ENCODE measurements around the gene EPS15. TPM values are rescaled to one million over a fixed set of nuclear protein-coding genes. Genes with fewer than 3 reads are reported as not detected.
A peak's percentile ranks its signal among the peaks of the same experiment; 100 is the strongest.
"Not testable (repeated sequence)": the region's sequence is repeated elsewhere in the genome, so short reads cannot be mapped to it uniquely, and the experiment has no call there.

The EPS15 gene
- total and polyA plus RNA-seq, 10 donors: 24.2 to 142 (median 126) TPM

- Histone ChIP-seq H3K27me3 (replicated peaks in 1 of 7) (no peaks in the 10 kb centered on the region), H3K36me3 (peaks cover 0 to 85% (median 26%) of the 10 kb centered on the region in 6 donors), H3K4me1 (peaks cover 0 to 11% (median 4%) of the 10 kb centered on the region in 6 donors), H3K9me3 (no peaks in the 10 kb centered on the region), H3K4me3 (no peak overlapping the region), H3K27ac (no peak overlapping the region)
- no peak for DNase-seq
- intact Hi-C loops (cut with DNase I; ENCODE audit: low total_unique reads): no loop called here
- 88 to 93% (median 89%) methylated on average over 4 of the region's 4 CpGs for WGBS, 5 donors
- TF ChIP-seq POLR2AphosphoS5 (IDR thresholded peaks at IDR 0.05): no peak
- TF ChIP-seq, protein P1, sequence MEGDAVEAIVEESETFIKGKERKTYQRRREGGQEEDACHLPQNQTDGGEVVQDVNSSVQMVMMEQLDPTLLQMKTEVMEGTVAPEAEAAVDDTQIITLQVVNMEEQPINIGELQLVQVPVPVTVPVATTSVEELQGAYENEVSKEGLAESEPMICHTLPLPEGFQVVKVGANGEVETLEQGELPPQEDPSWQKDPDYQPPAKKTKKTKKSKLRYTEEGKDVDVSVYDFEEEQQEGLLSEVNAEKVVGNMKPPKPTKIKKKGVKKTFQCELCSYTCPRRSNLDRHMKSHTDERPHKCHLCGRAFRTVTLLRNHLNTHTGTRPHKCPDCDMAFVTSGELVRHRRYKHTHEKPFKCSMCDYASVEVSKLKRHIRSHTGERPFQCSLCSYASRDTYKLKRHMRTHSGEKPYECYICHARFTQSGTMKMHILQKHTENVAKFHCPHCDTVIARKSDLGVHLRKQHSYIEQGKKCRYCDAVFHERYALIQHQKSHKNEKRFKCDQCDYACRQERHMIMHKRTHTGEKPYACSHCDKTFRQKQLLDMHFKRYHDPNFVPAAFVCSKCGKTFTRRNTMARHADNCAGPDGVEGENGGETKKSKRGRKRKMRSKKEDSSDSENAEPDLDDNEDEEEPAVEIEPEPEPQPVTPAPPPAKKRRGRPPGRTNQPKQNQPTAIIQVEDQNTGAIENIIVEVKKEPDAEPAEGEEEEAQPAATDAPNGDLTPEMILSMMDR (IDR thresholded peaks at IDR 0.05 in 8 of 11, conservative IDR thresholded peaks at IDR 0.05 in 3 of 11): no peak
- no peak for TF ChIP-seq POLR2A (IDR thresholded peaks at IDR 0.05)
Measured at GRCh38 chr1:51454554-51454953, 64.5 kb downstream of the EPS15 start.

- Histone ChIP-seq H3K27me3 (replicated peaks in 1 of 7) (no peaks in the 10 kb centered on the region), H3K36me3 (peaks cover 0 to 79% (median 12%) of the 10 kb centered on the region in 6 donors), H3K4me1 (peaks cover 0 to 11% (median 4%) of the 10 kb centered on the region in 6 donors), H3K9me3 (no peaks in the 10 kb centered on the region), H3K27ac (peak overlapping the region in 1 of 8 donors; percentile 9), H3K4me3 (no peak overlapping the region)
- 39 to 68% (median 52%) methylated on average over 2 of the region's 2 CpGs for WGBS, 5 donors
- intact Hi-C loops (cut with DNase I; ENCODE audit: low total_unique reads): no loop called here
- DNase-seq: no peak
- TF ChIP-seq POLR2A (IDR thresholded peaks at IDR 0.05): no peak
- TF ChIP-seq, protein P1 (IDR thresholded peaks at IDR 0.05 in 8 of 11, conservative IDR thresholded peaks at IDR 0.05 in 3 of 11): no peak
Measured at GRCh38 chr1:51453010-51453409, 66.1 kb downstream of the EPS15 start.

DNA sequence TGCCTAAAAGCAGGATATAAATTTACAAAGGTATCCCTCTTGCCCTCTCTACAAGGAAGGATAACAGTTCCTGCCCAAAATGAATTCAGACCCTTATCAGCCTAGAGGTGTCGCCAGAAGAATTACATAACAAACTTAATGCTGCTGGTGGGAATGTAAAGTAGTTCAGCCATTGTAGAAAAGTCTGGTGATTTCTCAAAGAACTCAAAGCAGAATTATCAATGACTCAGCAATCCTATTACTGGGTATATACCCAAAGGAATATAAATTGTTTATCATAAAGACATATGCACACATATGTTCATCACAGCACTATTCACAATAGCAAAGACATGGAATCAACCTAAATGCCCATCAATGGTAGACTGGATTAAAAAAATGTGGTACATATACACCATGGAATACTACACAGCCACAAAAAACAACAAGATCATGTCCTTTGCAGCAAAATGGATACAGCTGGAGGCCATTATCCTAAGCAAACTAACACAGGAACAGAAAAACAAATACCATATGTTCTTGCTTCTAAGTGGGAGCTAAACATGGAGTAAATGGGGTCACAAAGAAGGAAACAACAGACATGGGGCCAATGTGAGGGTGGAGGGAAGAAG lies 70.1 kb downstream of the EPS15 start:
- 64 to 94% (median 85%) methylated on average over 1 of the region's 1 CpG for WGBS, 5 donors
- peaks cover 0 to 79% (median 18%) of the 10 kb centered on the region in 6 donors for H3K36me3 ChIP-seq
- H3K27ac ChIP-seq; H3K4me3 ChIP-seq; DNase-seq; H3K27me3 ChIP-seq (replicated peaks in 1 of 7); intact Hi-C loops (cut with DNase I; ENCODE audit: low total_unique reads); H3K9me3 ChIP-seq: not testable (repeated sequence)
- peaks cover 0 to 36% (median 18%) of the 10 kb centered on the region in 6 donors for H3K4me1 ChIP-seq

GRCh38 chr1:51445351-51446090 lies 73.5 kb downstream of the EPS15 start:
- WGBS, 5 donors: 67 to 85% (median 80%) methylated on average over 2 of the region's 2 CpGs
- peaks cover 0 to 90% (median 22%) of the 10 kb centered on the region in 6 donors for H3K36me3 ChIP-seq
- DNase-seq: no peak

More at GRCh38 chr1:51445351-51446090, 73.5 kb downstream of the EPS15 start:
- TF ChIP-seq, protein P1 (IDR thresholded peaks at IDR 0.05 in 8 of 11, conservative IDR thresholded peaks at IDR 0.05 in 3 of 11): no peak
- no peak for TF ChIP-seq POLR2AphosphoS5 (IDR thresholded peaks at IDR 0.05)
- TF ChIP-seq POLR2A (IDR thresholded peaks at IDR 0.05): no peak
- H3K27me3 ChIP-seq (replicated peaks in 1 of 7): no peaks in the 10 kb centered on the region
- intact Hi-C loops (cut with DNase I; ENCODE audit: low total_unique reads): no loop called here
- H3K4me1 ChIP-seq: peaks cover 0 to 43% (median 20%) of the 10 kb centered on the region in 6 donors
- peak overlapping the region in 3 of 8 donors; percentile 5 to 31 (median 20) for H3K27ac ChIP-seq
- no peaks in the 10 kb centered on the region for H3K9me3 ChIP-seq
- H3K4me3 ChIP-seq: no peak overlapping the region

Data from spleen (tissue), 11 donors.